ENCODE measurements around the gene ANKRD63.

Gene ANKRD63

DNA sequence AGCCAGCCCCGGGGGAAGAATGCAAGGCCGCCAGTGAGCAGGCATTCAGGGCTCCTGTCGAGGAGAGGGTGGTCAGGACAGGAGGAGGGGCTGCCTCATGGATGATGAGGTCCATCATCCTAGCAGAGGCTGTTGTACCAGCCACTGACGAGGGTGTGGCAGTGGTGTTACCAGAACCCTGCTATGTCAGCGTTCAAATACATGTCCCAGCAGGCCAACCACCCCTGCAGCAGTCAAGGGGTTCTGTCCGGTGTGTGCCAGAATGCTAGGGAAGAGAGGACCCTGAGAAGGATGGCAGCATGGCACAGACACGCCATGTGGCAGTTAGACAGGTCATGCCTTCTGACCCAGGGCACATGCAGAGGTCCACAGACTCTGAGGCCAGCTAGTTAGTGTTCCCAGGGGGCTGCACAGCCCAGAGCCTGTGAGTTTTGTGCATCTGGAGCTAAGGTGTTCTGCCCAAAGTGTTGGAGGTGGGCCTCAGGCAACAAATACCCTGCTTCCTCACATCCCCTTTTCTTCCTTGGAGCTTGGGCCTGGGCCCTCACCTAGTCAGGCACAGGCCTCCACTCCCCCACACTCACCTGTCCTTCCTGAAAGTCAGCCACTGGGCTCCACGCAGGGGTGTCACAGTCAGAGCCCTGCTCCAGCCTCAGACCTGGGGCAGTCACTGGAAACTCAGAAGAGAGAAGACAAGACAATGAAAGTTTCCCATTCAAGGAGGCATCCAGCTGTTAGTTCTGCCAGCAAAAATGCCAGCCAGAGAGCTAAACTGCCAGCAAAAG, 36.2 kb downstream of the ANKRD63 start:
- in situ Hi-C loops (cut with HindIII; ENCODE audit: low sequenced_read_pairs): no loop called here

DNA sequence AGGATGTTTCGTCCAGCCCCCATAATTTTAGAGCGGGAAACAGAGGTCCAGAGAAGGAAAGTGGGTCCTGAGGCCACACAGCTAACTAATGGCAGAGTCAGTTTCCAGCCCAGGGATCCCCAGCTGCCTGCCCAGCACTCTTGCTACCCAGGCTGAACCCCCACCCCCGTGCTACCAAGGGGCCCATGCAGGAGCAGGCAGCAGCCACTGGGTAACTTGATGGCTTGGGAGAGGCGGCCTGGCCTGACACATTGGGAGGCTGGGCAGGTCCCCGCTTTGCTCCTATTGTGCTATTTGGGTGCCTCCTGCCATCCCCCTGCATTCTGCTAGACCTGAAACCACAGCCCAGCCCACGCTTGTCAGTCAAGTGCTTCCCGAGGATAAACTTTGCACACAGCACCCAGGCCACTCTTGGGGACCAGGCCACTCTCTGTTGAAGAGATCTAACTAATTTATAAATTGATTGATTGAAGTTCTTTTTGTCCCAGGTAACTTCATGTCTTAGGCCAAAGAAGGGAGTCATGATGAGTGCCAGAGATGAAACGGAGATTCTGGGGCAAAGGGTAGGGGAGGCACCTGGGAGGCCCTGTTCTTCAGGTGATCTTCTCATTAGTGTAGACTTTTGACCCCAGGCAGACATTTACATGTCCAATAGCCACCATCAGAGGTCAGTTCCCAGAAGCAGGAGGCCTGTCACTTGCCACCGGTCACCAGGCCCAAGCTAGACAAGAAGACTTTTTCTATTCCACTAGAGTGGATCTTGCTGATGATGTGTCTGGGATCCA, 37.0 kb downstream of the ANKRD63 start:
- in situ Hi-C loops (cut with HindIII; ENCODE audit: low sequenced_read_pairs): no loop called here

DNA sequence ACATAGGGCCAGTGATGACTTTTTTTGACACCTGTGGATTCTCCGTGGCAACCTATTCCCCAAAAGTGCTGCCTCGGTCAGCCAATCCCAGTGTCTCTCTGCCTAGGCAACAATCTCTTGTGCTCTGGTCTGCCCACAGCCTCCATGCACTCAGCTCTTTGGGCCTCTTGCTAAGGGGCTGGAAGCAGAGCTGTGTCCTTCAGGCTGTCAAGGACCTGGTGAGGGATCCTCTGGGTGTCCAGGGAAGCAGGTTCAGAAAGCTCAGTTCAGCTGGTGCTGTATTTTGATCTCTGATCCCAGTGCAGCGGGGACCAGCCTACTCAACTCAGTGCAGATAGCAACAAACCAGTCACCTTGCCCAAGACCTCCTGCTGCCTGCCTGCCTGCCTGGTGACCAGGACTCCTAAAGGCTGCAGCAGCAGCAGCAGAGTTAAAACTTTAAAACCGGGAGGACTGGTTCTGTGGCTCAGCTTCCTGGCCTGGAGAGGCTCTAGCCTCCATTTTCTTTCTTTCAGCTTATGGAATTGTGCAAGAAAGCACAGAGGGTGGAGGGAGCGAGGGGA, 37.8 kb downstream of the ANKRD63 start:
- in situ Hi-C loops (cut with HindIII; ENCODE audit: low sequenced_read_pairs): no loop called here

DNA sequence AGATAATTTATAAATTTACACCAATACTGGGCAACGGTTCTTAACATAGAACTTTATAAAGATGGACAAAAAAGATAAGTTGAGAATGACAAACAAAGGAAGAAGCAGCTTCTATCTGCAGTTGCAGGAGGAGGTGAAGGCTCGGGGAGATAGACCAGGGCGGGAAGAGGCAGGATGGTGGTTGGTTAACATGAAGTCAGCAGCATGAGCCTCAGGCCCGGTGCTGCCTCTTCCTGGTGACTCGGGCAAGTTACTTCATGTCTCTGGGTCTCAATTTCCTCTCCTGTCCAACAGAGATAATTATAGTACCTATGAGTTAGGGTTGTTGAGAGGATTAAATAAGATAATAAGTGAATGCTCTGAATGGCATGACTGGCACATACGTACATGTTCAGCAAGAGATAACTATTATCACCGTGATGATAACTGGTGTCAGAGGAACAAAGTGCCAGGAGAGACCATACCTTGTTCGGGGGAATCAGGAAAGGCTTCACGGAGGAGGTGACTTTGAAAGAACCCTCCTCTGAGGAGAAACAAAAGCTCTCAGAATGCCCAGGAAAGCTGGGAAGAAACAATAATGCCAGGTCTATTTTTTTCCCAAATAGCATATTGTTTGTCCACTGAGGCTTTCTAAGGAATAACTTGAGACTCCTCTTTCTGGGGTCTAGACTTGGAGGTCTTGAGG, 39.6 kb downstream of the ANKRD63 start:
- in situ Hi-C loops (cut with HindIII; ENCODE audit: low sequenced_read_pairs): no loop called here

DNA sequence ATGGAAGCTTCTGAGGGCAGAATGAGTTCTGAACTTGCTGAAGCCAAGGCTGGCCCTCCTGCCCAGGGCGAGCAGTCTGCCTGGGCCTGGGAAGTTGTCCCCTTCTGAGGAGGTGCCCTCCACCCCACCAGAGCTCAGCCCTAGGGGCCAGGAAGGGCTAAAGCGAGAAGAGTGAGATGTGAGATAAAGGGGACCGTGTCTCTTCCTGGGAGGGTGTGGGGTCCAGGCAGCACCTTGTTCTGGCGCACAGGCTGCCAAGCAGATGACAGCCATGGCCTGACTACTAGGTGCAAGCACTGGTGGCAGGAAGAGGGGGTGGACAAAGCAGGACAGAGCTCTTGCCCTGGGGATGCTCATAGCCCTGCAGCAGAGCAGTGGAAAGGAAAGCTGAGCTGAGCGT, 40.3 kb downstream of the ANKRD63 start:
- in situ Hi-C loops (cut with HindIII; ENCODE audit: low sequenced_read_pairs): no loop called here

DNA sequence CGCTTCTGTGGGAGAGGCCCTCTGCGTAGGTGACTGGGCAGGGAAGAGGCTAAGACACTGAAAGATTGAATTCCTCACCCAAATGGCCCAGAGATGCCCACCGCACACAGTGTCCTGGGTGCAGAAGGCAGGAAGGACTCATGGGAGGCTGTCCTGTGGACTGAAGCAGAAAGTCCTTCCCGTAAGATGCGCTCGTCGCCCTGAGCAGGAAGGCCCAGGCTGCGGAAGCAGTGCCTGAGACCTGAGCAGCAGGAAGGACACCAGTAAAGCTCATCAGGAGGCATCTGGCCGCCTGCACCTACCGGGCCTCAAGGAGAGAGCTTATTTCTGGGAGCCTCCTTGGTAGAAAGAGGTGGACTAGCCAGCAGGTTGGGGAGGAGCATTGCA, 40.7 kb downstream of the ANKRD63 start:
- in situ Hi-C loops (cut with HindIII; ENCODE audit: low sequenced_read_pairs): no loop called here

DNA sequence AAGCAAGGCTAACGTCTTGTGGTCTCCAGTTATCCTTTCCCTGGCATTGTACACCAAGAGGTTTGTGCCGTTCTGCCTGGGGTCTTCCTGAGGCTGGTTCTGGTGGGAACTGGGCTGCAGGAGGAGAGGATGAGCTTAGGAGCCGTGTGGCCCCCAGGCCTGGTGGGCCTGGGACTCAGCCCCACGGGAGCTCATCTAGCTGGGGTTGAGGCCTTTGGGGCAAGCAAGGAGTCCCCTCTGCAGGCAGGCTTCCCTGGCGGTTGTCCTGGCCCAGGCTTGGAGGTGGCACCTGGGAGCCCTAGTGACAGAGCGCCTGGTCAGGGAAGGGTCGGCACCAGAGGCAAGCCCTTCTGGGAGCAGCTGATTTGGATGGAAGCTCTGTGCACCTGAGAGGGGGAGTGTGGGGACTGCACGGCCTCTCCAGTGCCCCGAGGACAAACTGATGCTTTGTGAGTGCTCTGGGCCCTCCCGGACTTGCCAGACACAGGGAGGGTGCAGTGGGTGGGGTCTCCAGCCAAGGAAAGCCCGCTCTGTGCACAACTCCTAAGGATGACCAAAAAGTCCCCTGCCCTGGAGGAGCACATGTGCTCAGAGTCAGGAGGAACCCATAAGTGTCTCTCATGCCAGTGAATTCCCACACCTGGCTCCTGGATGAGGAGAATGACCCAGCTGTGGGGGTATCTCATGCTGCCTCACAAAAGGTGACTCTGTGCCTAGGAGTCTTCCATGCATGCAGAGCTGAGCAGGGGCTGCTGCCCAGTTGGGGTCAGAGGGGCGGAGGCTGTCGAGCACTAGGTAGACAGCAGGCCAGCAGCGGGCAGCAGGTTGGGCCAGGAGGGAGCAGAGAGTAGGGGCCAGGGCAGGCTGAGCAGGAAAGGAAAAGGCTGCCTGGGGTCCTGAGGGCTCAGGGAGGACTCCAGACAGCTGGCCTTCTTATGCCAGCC, 41.3 kb downstream of the ANKRD63 start:
- in situ Hi-C loops (cut with HindIII; ENCODE audit: low sequenced_read_pairs): no loop called here

DNA sequence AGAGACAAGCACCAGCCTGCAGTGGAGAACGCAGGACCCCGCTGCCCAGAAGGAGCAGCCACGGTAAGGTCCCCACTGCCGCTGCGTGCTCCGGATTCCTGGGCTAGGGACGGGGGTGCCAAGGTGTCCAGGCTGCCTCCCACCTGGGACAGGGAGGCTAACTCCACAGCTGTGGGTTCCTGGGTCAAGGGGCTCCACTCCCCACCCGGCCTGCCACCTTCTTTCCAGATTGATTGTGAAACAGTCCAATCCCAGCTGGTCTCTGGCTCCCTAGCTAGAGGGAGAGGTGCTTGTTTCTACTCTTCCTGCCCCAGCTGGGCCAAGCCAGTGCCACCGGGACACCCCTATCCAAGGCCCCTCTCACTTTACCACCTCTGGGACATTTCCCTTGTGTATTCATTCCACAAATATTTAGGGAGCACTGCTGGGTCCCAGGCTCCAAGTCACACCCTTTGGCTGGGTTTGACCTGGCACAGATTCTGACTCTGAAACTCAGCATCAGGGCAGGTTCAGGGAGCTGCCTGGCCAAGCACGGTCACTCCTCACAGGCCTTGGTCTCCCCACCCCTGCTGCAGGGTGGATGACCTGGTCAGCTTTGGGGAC, 42.1 kb downstream of the ANKRD63 start:
- in situ Hi-C loops (cut with HindIII; ENCODE audit: low sequenced_read_pairs): no loop called here

DNA sequence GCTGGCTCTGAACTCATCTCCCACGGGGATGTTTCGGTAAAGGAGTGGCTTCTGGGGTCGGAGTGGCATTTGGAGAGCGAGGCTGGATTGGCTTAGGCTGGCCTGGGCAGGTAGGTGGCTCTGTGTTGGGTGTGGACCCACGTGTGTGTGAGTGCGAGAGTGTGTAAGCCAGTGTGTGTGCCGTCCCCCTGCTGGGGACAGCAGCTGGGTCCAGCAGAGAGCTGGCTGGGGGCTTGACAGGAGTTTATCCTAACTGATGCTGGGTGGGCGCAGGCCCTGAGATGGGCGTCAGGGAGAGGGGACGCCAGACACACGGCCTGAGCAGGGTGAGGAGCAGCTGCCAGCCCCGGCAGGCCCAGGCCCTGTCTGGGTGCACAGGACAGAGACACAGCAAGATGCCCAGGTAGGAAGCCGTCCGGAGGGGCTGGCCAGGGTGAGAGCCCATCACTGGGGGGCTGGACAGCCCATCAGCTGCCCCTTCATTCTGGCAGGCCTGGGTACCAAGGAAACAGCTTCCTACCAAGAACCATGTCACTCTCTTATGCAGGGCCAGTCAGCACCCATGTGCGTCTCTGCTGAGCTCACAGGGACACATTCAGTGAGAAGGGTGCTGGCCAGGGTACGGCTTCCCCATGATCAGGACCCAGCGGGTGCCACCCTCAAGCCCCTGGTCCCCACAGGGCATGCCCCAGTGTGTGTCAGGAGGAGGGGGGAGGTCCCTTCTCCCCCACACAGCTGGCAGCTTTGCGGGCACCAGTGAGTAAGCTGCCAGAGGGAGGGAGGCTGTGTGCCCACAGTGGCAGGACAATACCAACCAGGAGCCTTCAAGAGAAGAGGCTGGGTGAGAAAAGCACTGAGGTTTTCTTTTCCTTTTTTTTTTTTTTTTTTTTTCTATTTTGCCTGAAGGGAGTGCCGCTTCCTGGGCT, 42.9 kb downstream of the ANKRD63 start:
- in situ Hi-C loops (cut with HindIII; ENCODE audit: low sequenced_read_pairs): no loop called here

DNA sequence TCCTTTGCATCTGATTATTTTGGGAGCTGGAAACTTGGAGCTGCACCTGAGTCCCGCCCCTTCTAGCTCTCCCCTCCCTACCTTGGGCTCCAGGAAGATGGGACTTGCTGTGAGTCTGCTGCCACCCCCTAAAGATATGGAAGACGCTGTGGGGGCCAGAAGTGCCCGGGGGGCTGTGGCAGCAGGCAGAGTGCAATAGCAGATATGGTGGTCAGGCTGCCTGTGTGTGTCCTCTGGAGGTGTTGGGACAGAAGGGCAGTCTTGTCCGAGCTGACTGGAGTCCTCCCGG, 43.5 kb downstream of the ANKRD63 start:
- in situ Hi-C loops (cut with HindIII; ENCODE audit: low sequenced_read_pairs): no loop called here

DNA sequence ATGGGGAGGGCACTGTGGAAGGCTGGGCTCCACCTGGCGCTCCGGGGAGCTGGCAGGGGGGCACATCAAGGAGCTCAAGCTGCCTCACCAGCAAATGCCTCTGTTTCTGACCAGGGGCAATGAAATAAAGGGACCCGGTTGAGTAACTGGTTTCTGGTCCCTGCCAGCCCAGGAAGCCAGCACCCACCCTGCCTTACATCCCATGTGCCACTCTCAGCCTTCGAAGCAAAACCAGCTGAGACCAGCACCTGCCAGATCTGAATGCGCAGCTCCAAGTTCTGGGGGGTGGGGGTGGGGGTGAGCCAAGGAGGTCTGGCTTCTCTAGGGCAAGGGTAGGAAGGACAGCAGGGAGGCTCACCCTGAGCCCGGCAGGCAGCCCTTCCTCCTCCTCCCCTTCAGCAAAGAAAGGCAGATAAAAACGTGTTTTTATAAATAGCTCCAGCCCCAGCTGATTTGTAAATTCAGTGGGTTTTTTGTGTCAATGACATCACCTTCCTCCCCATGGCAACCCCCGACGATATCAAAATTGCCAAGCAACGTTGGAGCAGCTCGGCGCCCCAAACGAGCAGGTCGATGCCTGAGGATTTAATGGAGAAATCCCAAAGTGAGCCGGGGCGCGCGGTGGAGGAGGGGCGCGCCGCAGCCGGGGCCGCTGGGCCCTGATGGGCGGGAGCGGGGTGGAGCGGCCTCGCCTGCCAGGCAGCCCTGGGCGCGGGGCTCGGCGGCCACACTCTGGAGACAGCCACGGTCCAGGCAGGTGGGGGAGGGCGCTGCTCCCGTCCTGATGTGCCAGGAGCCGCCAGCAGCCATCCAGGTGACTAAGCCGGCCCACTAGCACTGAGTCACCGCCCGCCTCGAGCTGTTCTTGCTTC, 44.1 kb downstream of the ANKRD63 start, which contains the start of gene PAK6:
PAK6 (plus strand) TSS at position 532 of the 872 bp plus-strand sequence. CDS start 25,723 bp downstream, outside the sequence.
- in situ Hi-C loops (cut with HindIII; ENCODE audit: low sequenced_read_pairs): no loop called here

DNA sequence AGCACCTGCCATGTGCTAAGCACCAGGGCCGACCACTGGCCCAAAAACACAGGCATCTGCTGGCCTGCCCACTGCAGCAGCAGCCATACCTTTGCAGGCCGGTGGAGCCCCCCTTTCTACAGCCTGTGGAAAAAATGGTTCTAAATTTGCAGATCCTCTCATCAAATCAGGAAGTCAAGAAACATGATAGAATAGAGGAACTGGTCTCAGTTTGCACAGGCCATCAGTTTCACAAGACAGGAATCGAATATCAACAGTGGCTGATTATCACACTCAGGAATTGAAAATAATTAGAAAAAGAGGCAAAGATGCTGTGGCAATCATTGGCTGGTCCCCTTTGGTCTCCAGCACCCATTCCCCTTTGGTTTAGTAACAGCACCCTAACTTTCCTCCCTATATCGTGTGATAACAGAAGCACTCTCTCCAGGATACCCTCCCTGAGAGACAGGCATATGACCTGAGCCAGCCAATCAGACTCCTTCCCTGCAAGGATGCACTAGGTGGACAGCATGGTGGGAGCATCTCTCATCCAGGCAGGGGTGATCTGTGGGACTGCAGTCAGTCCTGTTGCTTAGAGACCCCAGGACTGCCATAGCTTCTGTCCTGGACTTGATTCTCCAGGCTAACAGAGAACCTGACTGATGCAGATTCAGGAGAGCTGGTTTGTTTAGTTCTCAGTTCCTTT, 47.5 kb downstream of the ANKRD63 start:
- in situ Hi-C loops (cut with HindIII; ENCODE audit: low sequenced_read_pairs): no loop called here

DNA sequence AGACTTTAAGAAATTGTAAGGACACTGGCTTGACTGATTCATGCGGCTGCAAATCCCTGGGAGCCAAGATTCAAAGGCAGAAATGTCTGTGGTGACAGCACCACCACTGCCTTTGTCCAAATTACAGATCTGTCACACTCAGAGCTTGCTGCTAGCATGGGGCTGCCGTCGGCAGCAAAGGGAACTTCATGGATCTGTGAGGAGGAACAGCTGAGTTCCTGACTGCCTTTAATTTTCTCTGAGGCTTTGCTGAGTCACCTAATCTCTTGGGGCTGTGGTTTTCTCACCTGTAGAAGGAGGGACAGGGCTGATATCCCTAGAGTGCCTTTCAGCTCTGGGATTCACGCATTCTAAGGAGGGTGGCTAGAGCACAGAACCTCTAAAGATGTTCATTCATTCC, 48.1 kb downstream of the ANKRD63 start:
- in situ Hi-C loops (cut with HindIII; ENCODE audit: low sequenced_read_pairs): no loop called here

DNA sequence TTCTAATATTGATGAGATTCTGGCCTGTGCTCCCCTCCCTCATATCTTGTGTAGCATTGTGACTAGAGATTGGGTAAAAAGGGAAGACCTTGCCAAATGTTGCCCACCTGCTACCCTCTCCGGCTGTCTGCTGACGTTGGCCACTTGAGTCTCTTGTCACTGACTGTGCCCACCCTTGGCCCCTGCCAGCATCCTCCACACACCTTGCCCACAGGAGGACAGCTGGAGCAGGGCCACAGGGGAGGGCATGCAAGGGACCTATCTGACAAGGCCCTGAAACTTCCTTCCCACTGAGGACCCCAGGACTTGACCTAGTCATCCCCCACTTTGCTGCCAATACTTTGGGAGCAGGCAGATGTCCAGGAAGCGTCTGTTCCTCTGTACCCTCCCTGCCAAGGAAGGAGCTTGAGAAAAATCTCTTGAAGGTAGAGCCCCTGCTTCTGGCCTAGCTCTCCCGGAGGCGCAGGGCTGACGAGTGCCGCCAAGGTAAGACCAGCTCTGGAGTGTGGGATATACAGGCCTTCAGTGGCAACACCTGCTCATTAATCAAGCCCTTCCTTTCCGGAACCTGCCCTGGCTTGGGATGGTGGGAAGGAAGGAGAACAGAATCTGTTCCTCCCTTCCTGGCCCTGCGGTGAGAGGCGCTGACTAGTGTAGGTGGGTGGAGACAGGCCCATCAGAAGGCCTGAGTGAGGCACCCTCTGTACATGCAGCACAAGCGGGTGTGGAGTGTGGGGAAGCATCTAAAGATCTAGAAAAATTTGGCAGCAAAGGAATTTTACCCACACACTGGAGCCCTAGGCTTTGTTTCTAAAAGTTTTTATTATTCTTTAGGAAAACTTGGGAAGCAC, 48.9 kb downstream of the ANKRD63 start:
- in situ Hi-C loops (cut with HindIII; ENCODE audit: low sequenced_read_pairs): no loop called here

DNA sequence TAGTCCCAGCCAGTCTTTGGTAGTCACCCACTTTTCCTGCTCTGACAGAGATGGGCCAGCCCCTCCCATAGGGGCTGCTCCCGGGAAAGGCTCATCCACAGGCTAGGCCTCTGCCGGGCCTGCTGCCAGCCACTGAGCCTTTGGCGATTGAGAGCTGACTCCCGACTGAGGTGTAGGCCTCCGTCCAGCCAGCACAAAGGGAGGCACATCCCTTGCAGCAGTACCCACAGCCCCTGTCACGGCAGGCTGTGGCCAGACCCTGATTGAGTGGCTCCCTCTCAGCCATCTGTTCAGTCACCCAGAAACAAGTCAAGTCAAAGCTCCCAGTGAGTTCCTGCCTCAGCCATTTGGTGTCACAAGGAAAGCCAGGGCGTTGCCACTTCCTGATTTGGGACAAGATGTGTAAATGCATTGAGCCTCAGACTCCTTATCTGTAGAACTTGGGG, 50.2 kb downstream of the ANKRD63 start:
- in situ Hi-C loops (cut with HindIII; ENCODE audit: low sequenced_read_pairs): no loop called here
